A549 (cell line): ENCODE data around the gene HIVEP3. TPM values are rescaled to one million over a fixed set of nuclear protein-coding genes. Genes with fewer than 3 reads are reported as not detected.

Experiments used
- ATAC-seq, 2 experiments: fragments of 200-7000 bp in 1 of 2; fragments of >200 bp in 1 of 2; cut with Nextera tagmentation in 1 of 2; cut with Tn5 transposase in 1 of 2; 3 replicates each; pipeline versions ENCODE4 v1.8.0 to v1.9.1; 2018 to 2020; ENCODE audit warnings: mild to moderate bottlenecking in 1 of 2, moderate library complexity in 1 of 2
- CTCF ChIA-PET: fragments of 300-600 bp; sonication (Branson Sonifier 250); formaldehyde crosslinking; extraction: SDS; loops from one replicate; lab custom pipeline; 2021; ENCODE audit warnings: antibody characterized with exemption, inconsistent platforms; lab: Yijun Ruan, JAX
- POLR2A ChIA-PET: fragments of 350-600 bp; formaldehyde crosslinking; extraction: SDS; loops from one replicate; lab custom pipeline; 2021; ENCODE audit warnings: antibody characterized with exemption, inconsistent platforms; lab: Yijun Ruan, JAX
- DNase-seq, 2 experiments: peaks; one replicate each; pipeline versions ENCODE4 v3.0.0 to v3.0.0-alpha.2; 2011 to 2016; ENCODE audit warnings: low read depth in 1 of 2, low spot score in 1 of 2
- FAIRE-seq: peaks from 2 replicates; lab custom pipeline; 2011; peaks lifted over from hg19 to GRCh38; lab: Jason Lieb, UNC
- H3K27ac ChIP-seq, 2 experiments: fragments of >200 bp; sonication (Bioruptor Twin); formaldehyde crosslinking; 3 replicates each; pipeline ENCODE4 v1.5.1; 2016 to 2017
- H3K4me1 ChIP-seq: fragments of >200 bp; sonication (Bioruptor Twin); formaldehyde crosslinking; 3 replicates; pipeline ENCODE4 v1.6.1; 2016
- H3K4me2 ChIP-seq: fragments of >200 bp; sonication (Bioruptor Twin); formaldehyde crosslinking; 3 replicates; pipeline ENCODE4 v1.6.1; 2016
- H3K4me3 ChIP-seq: fragments of >200 bp; sonication (Bioruptor Twin); formaldehyde crosslinking; 3 replicates; pipeline ENCODE4 v1.5.1; 2016
- H3K9me3 ChIP-seq: fragments of >200 bp; sonication (Bioruptor Twin); formaldehyde crosslinking; 3 replicates; pipeline ENCODE4 v1.6.1; 2016
- CBX2 ChIP-seq: fragments of 200-600 bp; sonication (generic); IDR thresholded peaks from 2 replicates; pipeline ENCODE4 v1.6.1; 2016; ENCODE audit warnings: low read depth, mild to moderate bottlenecking, borderline replicate concordance
- CBX8 ChIP-seq: fragments of 200-600 bp; sonication (generic); IDR thresholded peaks from 2 replicates; pipeline ENCODE4 v1.6.1; 2016
- CEBPB ChIP-seq, 2 experiments: fragments of >200 bp in 1 of 2; sonication (Bioruptor Twin) in 1 of 2; formaldehyde crosslinking in 1 of 2; IDR thresholded peaks; 2 replicates each; pipeline ENCODE4 v1.6.1; 2012 to 2016
- EHF ChIP-seq: fragments of 250-450 bp; sonication (Bioruptor Pico); IDR thresholded peaks from 2 replicates; pipeline ENCODE4 v1.5.0; 2020; ENCODE audit warnings: mild to moderate bottlenecking
- EHMT2 ChIP-seq: fragments of 200-600 bp; sonication (generic); IDR thresholded peaks from 2 replicates; pipeline ENCODE4 v1.6.1; 2016; ENCODE audit warnings: antibody characterized with exemption, low read depth, mild to moderate bottlenecking, moderate library complexity
- EP300 ChIP-seq, 2 experiments: fragments of >200 bp; sonication (Bioruptor Twin); formaldehyde crosslinking; IDR thresholded peaks; 2 replicates in 1 of 2; 3 replicates in 1 of 2; pipeline ENCODE4 v1.6.1; 2016 to 2017
- ESRRA ChIP-seq: fragments of 150-350 bp; IDR thresholded peaks from 2 replicates; pipeline ENCODE4 v1.6.1; 2014; ENCODE audit warnings: mild to moderate bottlenecking, low read length, borderline replicate concordance
- FOSB ChIP-seq: fragments of 250-450 bp; sonication (Bioruptor Pico); IDR thresholded peaks from 2 replicates; pipeline ENCODE4 v1.5.0; 2020; ENCODE audit warnings: mild to moderate bottlenecking, moderate library complexity
- FOSL2 ChIP-seq, 2 experiments: fragments of 450-650 bp in 1 of 2; fragments of >200 bp in 1 of 2; sonication (Bioruptor Twin) in 1 of 2; formaldehyde crosslinking; IDR thresholded peaks; 2 replicates each; pipeline versions ENCODE4 v1.5.0 to v1.6.1; 2016 to 2020; ENCODE audit warnings: mild to moderate bottlenecking in 1 of 2, moderate library complexity in 1 of 2
- GATA3 ChIP-seq: IDR thresholded peaks from 2 replicates; pipeline ENCODE4 v1.6.1; 2012; ENCODE audit warnings: borderline replicate concordance
- HES2 ChIP-seq: fragments of >200 bp; sonication (Bioruptor Twin); formaldehyde crosslinking; IDR thresholded peaks from 2 replicates; pipeline ENCODE4 v1.6.1; 2016
- HOXB5 ChIP-seq: fragments of 250-450 bp; sonication (Bioruptor Pico); IDR thresholded peaks from 2 replicates; pipeline ENCODE4 v1.5.0; 2020; ENCODE audit warnings: mild to moderate bottlenecking, moderate library complexity
- JUN ChIP-seq, 2 experiments: fragments of >200 bp; sonication (Bioruptor Twin); formaldehyde crosslinking; IDR thresholded peaks; 2 replicates in 1 of 2; 3 replicates in 1 of 2; pipeline ENCODE4 v1.6.1; 2016 to 2017
- KDM5A ChIP-seq: fragments of 200-600 bp; sonication (generic); IDR thresholded peaks from 2 replicates; pipeline ENCODE4 v1.6.1; 2016; ENCODE audit warnings: antibody characterized with exemption, mild to moderate bottlenecking
- MAFK ChIP-seq: fragments of 450-650 bp; IDR thresholded peaks from 2 replicates; pipeline ENCODE4 v1.6.1; 2014; ENCODE audit not compliant: partially characterized antibody
- NR3C1 ChIP-seq: fragments of >200 bp; sonication (Bioruptor Twin); formaldehyde crosslinking; IDR thresholded peaks from 3 replicates; pipeline ENCODE4 v1.6.1; 2017
- PHF8 ChIP-seq: fragments of 200-600 bp; sonication (generic); IDR thresholded peaks from 2 replicates; pipeline ENCODE4 v1.6.1; 2016; ENCODE audit warnings: low read depth, mild to moderate bottlenecking, antibody characterized with exemption, moderate library complexity, borderline replicate concordance
- POLR2AphosphoS2 ChIP-seq: conservative IDR thresholded peaks from 2 replicates; pipeline ENCODE4 v1.6.1; 2012; ENCODE audit warnings: low read length, improper control_type of control experiment, inconsistent platforms
- RARB ChIP-seq: fragments of 250-450 bp; sonication (Bioruptor Pico); IDR thresholded peaks from 2 replicates; pipeline ENCODE4 v1.8.0; 2021; ENCODE audit warnings: mild to moderate bottlenecking, moderate library complexity
- RFX5 ChIP-seq: fragments of 450-650 bp; IDR thresholded peaks from 2 replicates; pipeline ENCODE4 v1.7.1; 2014; ENCODE audit warnings: antibody characterized with exemption, mild to moderate bottlenecking, moderate library complexity
- ZC3H11A ChIP-seq: fragments of 450-650 bp; IDR thresholded peaks from 2 replicates; pipeline ENCODE4 v1.6.1; 2014; ENCODE audit warnings: antibody characterized with exemption, mild to moderate bottlenecking
- WGBS: methylation state at CpG from one replicate; pipeline ENCODE4 v1.1.6; 2017; ENCODE audit errors: missing lambda C conversion rate; 5-methylcytosine and 5-hydroxymethylcytosine counted together
- polyA plus RNA-seq, 4 experiments: library from polyadenylated mRNA; depleted of rRNA in 3 of 4; stranded (reverse); fragments of >200 nt; fragmentation: RNase III in 1 of 4; extraction: RNeasy Plus Mini Kit Qiagen cat#74134 plus additional on column Dnase treatment in 1 of 4; gene quantifications; 2 replicates in 3 of 4; 3 replicates in 1 of 4; pipeline ENCODE4 v1.2.3, GENCODE V29; 2011 to 2017
- TF ChIP-seq, protein P1 (sequence below): fragments of >200 bp; sonication (Bioruptor Twin); formaldehyde crosslinking; IDR thresholded peaks from 3 replicates; pipeline ENCODE4 v1.6.1; 2016
- TF ChIP-seq, protein P2 (sequence below): fragments of 250-450 bp; sonication (Bioruptor Pico); IDR thresholded peaks from 2 replicates; pipeline ENCODE4 v1.5.0; 2021; ENCODE audit warnings: mild to moderate bottlenecking, moderate library complexity, borderline replicate concordance

The HIVEP3 gene
- polyA plus RNA-seq, 2 of the 4 experiments (the other 2 are of a cell fraction) = 1.5 to 2.0 TPM

DNA sequence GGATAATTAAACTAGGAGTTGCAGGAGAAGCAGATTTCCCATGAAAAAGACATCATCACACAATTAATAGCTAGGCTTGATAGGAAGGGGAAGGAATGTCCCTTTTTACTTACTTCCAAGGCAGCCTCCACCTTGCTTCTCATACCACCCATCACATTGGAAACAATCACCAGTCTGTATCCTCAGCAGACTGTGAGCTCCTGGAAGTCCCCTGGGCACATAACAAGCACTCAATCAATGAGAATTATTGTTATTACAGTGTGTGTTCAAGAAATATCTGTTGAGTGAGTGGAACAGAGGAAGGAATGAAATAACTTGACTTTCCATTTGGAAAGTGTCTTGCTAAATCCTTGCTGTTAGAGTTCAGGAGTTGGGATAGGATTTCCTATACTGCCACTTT lies 36.2 kb downstream of the HIVEP3 start:
- ChIA-PET POLR2A (no interaction called here), CTCF (interaction anchor here (0.9 kb wide), 1 partner anchor 24 kb away, joined by 3 read pairs; no protein-coding TSS in a partner anchor)
- H3K9me3 ChIP-seq = no peaks in the 10 kb centered on the region
- TF ChIP-seq FOSB (CRISPR knock-in tag) (no peak), ZC3H11A (no peak), EHF (CRISPR knock-in tag) (no peak)
- no peak overlapping the region for H3K27ac ChIP-seq
- H3K4me3 ChIP-seq = no peak overlapping the region
- FAIRE-seq = no peak
- DNase-seq = no peak
- H3K4me2 ChIP-seq = no peak overlapping the region
- ATAC-seq = no peak
- H3K4me1 ChIP-seq = no peaks in the 10 kb centered on the region

- CTCF ChIA-PET = interaction anchor here (0.9 kb wide), 1 partner anchor 24 kb away, joined by 3 read pairs; no protein-coding TSS in a partner anchor
- no peak for DNase-seq
- POLR2A ChIA-PET = no interaction called here
- 81% methylated on average over 5 of the region's 5 CpGs for WGBS
- Histone ChIP-seq H3K4me2 (no peak overlapping the region), H3K4me3 (no peak overlapping the region), H3K27ac (no peak overlapping the region), H3K4me1 (no peaks in the 10 kb centered on the region), H3K9me3 (no peaks in the 10 kb centered on the region)
- no peak for TF ChIP-seq EP300 (IDR thresholded peaks at IDR 0.05)
- no peak for TF ChIP-seq FOSL2 (IDR thresholded peaks at IDR 0.05)
- no peak for TF ChIP-seq FOSL2 (CRISPR knock-in tag; IDR thresholded peaks at IDR 0.05)
- TF ChIP-seq, protein P1, sequence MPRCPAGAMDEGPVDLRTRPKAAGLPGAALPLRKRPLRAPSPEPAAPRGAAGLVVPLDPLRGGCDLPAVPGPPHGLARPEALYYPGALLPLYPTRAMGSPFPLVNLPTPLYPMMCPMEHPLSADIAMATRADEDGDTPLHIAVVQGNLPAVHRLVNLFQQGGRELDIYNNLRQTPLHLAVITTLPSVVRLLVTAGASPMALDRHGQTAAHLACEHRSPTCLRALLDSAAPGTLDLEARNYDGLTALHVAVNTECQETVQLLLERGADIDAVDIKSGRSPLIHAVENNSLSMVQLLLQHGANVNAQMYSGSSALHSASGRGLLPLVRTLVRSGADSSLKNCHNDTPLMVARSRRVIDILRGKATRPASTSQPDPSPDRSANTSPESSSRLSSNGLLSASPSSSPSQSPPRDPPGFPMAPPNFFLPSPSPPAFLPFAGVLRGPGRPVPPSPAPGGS = no peak
- TF ChIP-seq CBX8 = no peak
- TF ChIP-seq CBX2 = no peak
- no peak for TF ChIP-seq ESRRA
- no peak for TF ChIP-seq CEBPB (IDR thresholded peaks at IDR 0.05)
- TF ChIP-seq NR3C1 = no peak
- no peak for TF ChIP-seq GATA3
- no peak for TF ChIP-seq HOXB5
- ATAC-seq = no peak
- FAIRE-seq = no peak
Observed at GRCh38 chr1:41882068-41882477, 36.6 kb downstream of the HIVEP3 start.

DNA sequence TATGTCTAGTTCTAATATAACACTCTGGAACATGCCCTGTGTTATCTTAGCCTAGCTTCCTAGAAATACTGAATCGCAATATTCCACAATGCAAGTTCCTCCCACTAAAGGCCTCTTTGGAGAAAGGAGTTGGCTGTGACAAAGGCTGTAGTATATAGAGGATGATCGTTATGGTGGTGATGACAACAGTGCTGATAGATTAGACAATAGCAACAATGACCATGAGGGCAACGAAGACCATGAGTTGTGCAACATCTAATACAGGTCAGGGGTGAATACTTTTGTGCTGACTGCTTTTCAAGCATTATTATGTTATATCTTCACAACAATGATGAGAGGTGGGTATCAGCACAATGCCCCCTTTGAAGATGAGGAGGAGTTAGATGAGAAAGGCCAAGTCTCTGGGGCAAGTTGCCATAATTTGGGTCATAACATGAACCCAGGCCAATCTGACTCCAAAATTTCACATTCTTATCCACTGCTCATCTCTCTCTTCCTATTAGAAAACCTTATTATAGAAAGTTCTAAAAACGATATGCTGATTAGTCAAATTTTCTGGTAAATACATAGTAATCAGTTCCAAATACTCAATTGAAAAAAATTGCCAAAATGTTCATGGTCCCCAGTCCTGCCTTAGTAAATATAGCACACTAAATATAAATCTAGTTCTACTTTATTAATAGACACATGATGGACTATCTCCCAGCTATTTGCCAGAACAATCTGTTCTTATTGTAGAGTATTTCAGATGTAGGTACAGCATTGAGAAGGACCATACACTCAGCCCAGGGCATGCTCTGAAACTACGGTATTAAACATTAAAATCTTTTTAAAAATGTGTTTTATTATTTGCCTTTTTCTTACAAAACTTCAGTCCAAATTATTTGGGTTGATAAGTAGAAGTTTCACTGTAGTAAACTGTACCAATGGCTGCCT lies 37.5 kb downstream of the HIVEP3 start:
- 74% methylated on average over 5 of the region's 5 CpGs for WGBS
- TF ChIP-seq RFX5 (no peak), RARB (CRISPR knock-in tag) (no peak), EHMT2 (no peak), CBX2 (no peak)
- no peak for FAIRE-seq
- DNase-seq = no peak
- Histone ChIP-seq H3K4me3 (no peak overlapping the region), H3K9me3 (no peaks in the 10 kb centered on the region), H3K4me2 (no peak overlapping the region), H3K4me1 (no peaks in the 10 kb centered on the region), H3K27ac (no peak overlapping the region)
- POLR2A ChIA-PET = no interaction called here
- CTCF ChIA-PET = no interaction called here
- no peak for ATAC-seq

GRCh38 chr1:41880261-41880660 lies 38.5 kb downstream of the HIVEP3 start:
- Histone ChIP-seq H3K27ac (no peak overlapping the region), H3K4me2 (no peak overlapping the region), H3K4me1 (no peaks in the 10 kb centered on the region), H3K9me3 (no peaks in the 10 kb centered on the region), H3K4me3 (no peak overlapping the region)
- no peak for TF ChIP-seq CBX2
- 79% methylated on average over 3 of the region's 4 CpGs for WGBS
- ATAC-seq (no peak), FAIRE-seq (no peak), DNase-seq (no peak)
- ChIA-PET CTCF (no interaction called here), POLR2A (no interaction called here)

DNA sequence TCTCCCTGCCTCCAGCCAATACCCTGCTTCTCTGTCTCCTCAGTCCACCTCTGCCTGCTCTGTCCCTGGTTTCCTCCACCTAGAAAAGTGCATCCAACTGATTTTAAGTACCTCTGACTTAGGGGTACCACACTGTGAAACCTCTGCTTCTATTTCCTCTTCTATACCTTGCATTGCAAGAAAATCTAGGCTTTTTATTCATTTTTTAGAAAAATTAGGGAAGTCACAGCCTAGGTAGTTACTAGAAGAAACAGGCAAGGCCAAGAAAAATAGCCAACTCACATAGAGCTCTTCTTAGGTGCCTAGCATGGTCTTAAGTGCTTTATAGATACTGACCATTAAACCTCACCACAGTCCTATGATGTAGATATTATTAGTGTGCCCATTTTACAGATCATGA lies 39.1 kb downstream of the HIVEP3 start:
- DNase-seq = no peak
- no peak for FAIRE-seq
- ChIA-PET CTCF (no interaction called here), POLR2A (no interaction called here)
- no peak overlapping the region for H3K27ac ChIP-seq
- no peaks in the 10 kb centered on the region for H3K9me3 ChIP-seq
- ATAC-seq = no peak
- no peak overlapping the region for H3K4me2 ChIP-seq
- H3K4me1 ChIP-seq = no peaks in the 10 kb centered on the region
- no peak overlapping the region for H3K4me3 ChIP-seq
- no peak for TF ChIP-seq EHMT2
- TF ChIP-seq, protein P2, sequence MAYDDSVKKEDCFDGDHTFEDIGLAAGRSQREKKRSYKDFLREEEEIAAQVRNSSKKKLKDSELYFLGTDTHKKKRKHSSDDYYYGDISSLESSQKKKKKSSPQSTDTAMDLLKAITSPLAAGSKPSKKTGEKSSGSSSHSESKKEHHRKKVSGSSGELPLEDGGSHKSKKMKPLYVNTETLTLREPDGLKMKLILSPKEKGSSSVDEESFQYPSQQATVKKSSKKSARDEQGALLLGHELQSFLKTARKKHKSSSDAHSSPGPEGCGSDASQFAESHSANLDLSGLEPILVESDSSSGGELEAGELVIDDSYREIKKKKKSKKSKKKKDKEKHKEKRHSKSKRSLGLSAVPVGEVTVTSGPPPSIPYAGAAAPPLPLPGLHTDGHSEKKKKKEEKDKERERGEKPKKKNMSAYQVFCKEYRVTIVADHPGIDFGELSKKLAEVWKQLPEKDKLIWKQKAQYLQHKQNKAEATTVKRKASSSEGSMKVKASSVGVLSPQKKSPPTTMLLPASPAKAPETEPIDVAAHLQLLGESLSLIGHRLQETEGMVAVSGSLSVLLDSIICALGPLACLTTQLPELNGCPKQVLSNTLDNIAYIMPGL = no peak
- TF ChIP-seq CEBPB (IDR thresholded peaks at IDR 0.05) = no peak
- TF ChIP-seq ESRRA = no peak
- no peak for TF ChIP-seq HES2
- no peak for TF ChIP-seq CBX8
- no peak for TF ChIP-seq KDM5A
- no peak for TF ChIP-seq POLR2AphosphoS2
- no peak for TF ChIP-seq CBX2
- TF ChIP-seq MAFK = no peak
- no peak for TF ChIP-seq PHF8
- no peak for TF ChIP-seq JUN (IDR thresholded peaks at IDR 0.05)
- TF ChIP-seq, protein P1 = no peak
